Panc1 (cell line): Measurements from ENCODE around the gene CDADC1. TPM values are rescaled to one million over a fixed set of nuclear protein-coding genes. Genes with fewer than 3 reads are reported as not detected.

Experiments used
- ATAC-seq: fragments of 200-7000 bp; cut with Tn5 transposase; 2 replicates; pipeline ENCODE4 v1.9.1; 2020; ENCODE audit warnings: mild to moderate bottlenecking, moderate library complexity
- BruUV-seq: library from RNA; stranded (reverse); fragments of 400-500 nt; replicated peaks from 2 replicates; lab custom pipeline; 2021; lab: Mats Ljungman, UMichigan
- CTCF ChIA-PET: fragments of 300-600 bp; sonication (Branson Sonifier 250); formaldehyde crosslinking; loops from one replicate; lab custom pipeline; 2022; ENCODE audit warnings: antibody characterized with exemption; lab: Charles Lee
- POLR2A ChIA-PET: fragments of 300-600 bp; sonication (Branson Sonifier 250); formaldehyde crosslinking; loops from one replicate; lab custom pipeline; 2022; ENCODE audit warnings: antibody characterized with exemption; lab: Charles Lee
- DNase-seq: peaks from one replicate; pipeline ENCODE4 v3.0.0-alpha.2; 2010; ENCODE audit warnings: low read depth, low spot score
- H3K27ac ChIP-seq: 2 replicates; pipeline ENCODE4 v1.5.1; 2011; ENCODE audit warnings: mild to moderate bottlenecking, low read length, inconsistent platforms
- H3K27me3 ChIP-seq: fragments of 200-500 bp; sonication (Bioruptor generic); 2 replicates; pipeline ENCODE4 v1.6.0; 2014; ENCODE audit warnings: low read length, inconsistent platforms; ENCODE audit not compliant: control insufficient read depth, insufficient read depth
- H3K36me3 ChIP-seq: fragments of 200-500 bp; sonication (Bioruptor generic); 2 replicates; pipeline ENCODE4 v1.5.1; 2014; ENCODE audit warnings: inconsistent platforms, mild to moderate bottlenecking, low read length, moderate library complexity; ENCODE audit not compliant: control insufficient read depth, insufficient read depth
- H3K4me1 ChIP-seq: 2 replicates; pipeline ENCODE4 v1.5.1; 2011; ENCODE audit warnings: inconsistent platforms, mild to moderate bottlenecking, low read length, moderate library complexity; ENCODE audit not compliant: control insufficient read depth, insufficient read depth
- H3K4me3 ChIP-seq, 2 experiments: 2 replicates each; pipeline ENCODE4 v1.5.1; 2011 to 2012; ENCODE audit warnings: low read depth in 2 of 2, low read length in 2 of 2, mild to moderate bottlenecking in 2 of 2, inconsistent platforms in 1 of 2, moderate library complexity in 1 of 2
- H3K9me3 ChIP-seq: fragments of 200-500 bp; sonication (Bioruptor generic); 2 replicates; pipeline ENCODE4 v1.5.1; 2014; ENCODE audit warnings: low read depth, mild to moderate bottlenecking, inconsistent platforms, low read length, moderate library complexity; ENCODE audit not compliant: control insufficient read depth, insufficient read depth
- CTCF ChIP-seq: fragments of 450-650 bp; IDR thresholded peaks from 2 replicates; pipeline ENCODE4 v1.5.1; 2017; ENCODE audit warnings: mild to moderate bottlenecking
- POLR2AphosphoS5 ChIP-seq: IDR thresholded peaks from 2 replicates; pipeline ENCODE4 v1.6.1; 2012; ENCODE audit warnings: mild to moderate bottlenecking, low read depth, low read length, moderate library complexity
- REST ChIP-seq, 2 experiments: IDR thresholded peaks; 2 replicates each; pipeline ENCODE4 v1.6.1; 2011 to 2012; ENCODE audit warnings: low read depth in 2 of 2, control low read depth in 1 of 2, low read length in 1 of 2, mild to moderate bottlenecking in 1 of 2, moderate library complexity in 1 of 2; ENCODE audit not compliant: insufficient read depth in 1 of 2
- SIN3A ChIP-seq: IDR thresholded peaks from 2 replicates; pipeline ENCODE4 v1.6.1; 2012; ENCODE audit warnings: low read depth, mild to moderate bottlenecking, low read length, moderate library complexity, borderline replicate concordance; ENCODE audit not compliant: insufficient read depth
- TCF7L2 ChIP-seq: IDR thresholded peaks from 2 replicates; pipeline ENCODE4 v1.6.1; 2011; ENCODE audit warnings: mild to moderate bottlenecking, low read depth, low read length, inconsistent platforms
- in situ Hi-C: cut with HindIII; loops from 2 replicates; pipeline ENCODE4 v1.10.0; 2016; ENCODE audit warnings: low sequenced_read_pairs, low pct_unique_long_range_greater_than_20kb
- intact Hi-C: fragments of 100-400 bp; cut with micrococcal nuclease; formaldehyde crosslinking; loops from one replicate; pipeline ENCODE4 v1.10.0; 2022; ENCODE audit not compliant: unreplicated experiment
- total RNA-seq: library from RNA; stranded (reverse); gene quantifications from one replicate; pipeline ENCODE4 v1.2.1, GENCODE V29; 2021; ENCODE audit not compliant: unreplicated experiment

Gene CDADC1
- total RNA-seq, 1 experiment from 2014 or later = 11.8 TPM

- H3K4me1 ChIP-seq = no peaks in the 10 kb centered on the region
- CTCF ChIA-PET = no interaction called here
Observed at GRCh38 chr13:49262634-49263033, 14.9 kb downstream of the CDADC1 start.

GRCh38 chr13:49265822-49266221 lies 18.1 kb downstream of the CDADC1 start:
- DNase-seq (no peak), ATAC-seq (no peak)
- no peak overlapping the region for H3K27ac ChIP-seq
- no peak overlapping the region for H3K4me3 ChIP-seq
- TF ChIP-seq SIN3A (no peak), REST (IDR thresholded peaks at IDR 0.05; ENCODE audit: insufficient read depth in 1 of 2, low read depth in 2 of 2, low read length in 1 of 2) (no peak), CTCF (no peak), TCF7L2 (no peak), POLR2AphosphoS5 (no peak)
- CTCF ChIA-PET = no interaction called here
- H3K36me3 ChIP-seq = no peaks in the 10 kb centered on the region; the same call in 1 of the 2 replicates
- BruUV-seq = no TSS peak
- no peaks in the 10 kb centered on the region for H3K27me3 ChIP-seq
- POLR2A ChIA-PET = no interaction called here
- in situ Hi-C loops (no loop called here), intact Hi-C loops (no loop called here)
- no peaks in the 10 kb centered on the region for H3K4me1 ChIP-seq
- H3K9me3 ChIP-seq = no peaks in the 10 kb centered on the region

More at GRCh38 chr13:49262634-49263033, 14.9 kb downstream of the CDADC1 start:
- ATAC-seq (no peak), DNase-seq (no peak)
- no TSS peak for BruUV-seq
- H3K4me3 ChIP-seq = no peak overlapping the region
- in situ Hi-C loops (no loop called here), intact Hi-C loops (no loop called here)
- POLR2A ChIA-PET = no interaction called here
- H3K36me3 ChIP-seq = no peaks in the 10 kb centered on the region; the same call in 1 of the 2 replicates
- TF ChIP-seq CTCF (no peak), POLR2AphosphoS5 (no peak)
- H3K27me3 ChIP-seq = no peaks in the 10 kb centered on the region
- no peaks in the 10 kb centered on the region for H3K9me3 ChIP-seq
- H3K27ac ChIP-seq = no peak overlapping the region
